ENCODE measurements around the gene NHERF1.

NHERF1 gene

GRCh38 chr17:74739227-74739831 is 9.1 kb upstream of the NHERF1 start:
- no peak overlapping the region for H3K27ac ChIP-seq
- H3K36me3 ChIP-seq (replicated peaks) = no peaks in the 10 kb centered on the region
- TF ChIP-seq CTCF (IDR thresholded peaks at IDR 0.05; ENCODE audit: low read depth, low read length, missing control alignments) = no peak
- peaks cover 21% of the 10 kb centered on the region for H3K27me3 ChIP-seq (replicated peaks)
- H3K4me3 ChIP-seq (ENCODE audit: low read depth, low read length) = no peak overlapping the region
- in situ Hi-C loops (cut with HindIII; ENCODE audit: low pct_ligation_motif_present, low sequenced_read_pairs) = no loop called here
- no peak for DNase-seq

- H3K27ac ChIP-seq = no peak overlapping the region
- H3K27me3 ChIP-seq (replicated peaks) = peaks cover 17% of the 10 kb centered on the region
- H3K4me3 ChIP-seq (ENCODE audit: low read depth, low read length) = no peak overlapping the region
Observed at GRCh38 chr17:74740173-74740572, 8.3 kb upstream of the NHERF1 start.

GRCh38 chr17:74740641-74741387 is 7.6 kb upstream of the NHERF1 start:
- no peak for DNase-seq
- in situ Hi-C loops (cut with HindIII; ENCODE audit: low pct_ligation_motif_present, low sequenced_read_pairs) = no loop called here
- Histone ChIP-seq H3K27ac (no peak overlapping the region), H3K36me3 (replicated peaks) (no peaks in the 10 kb centered on the region), H3K4me3 (ENCODE audit: low read depth, low read length) (no peak overlapping the region), H3K27me3 (replicated peaks) (peaks cover 17% of the 10 kb centered on the region)
- TF ChIP-seq CTCF (IDR thresholded peaks at IDR 0.05; ENCODE audit: low read depth, low read length, missing control alignments) = no peak

More at GRCh38 chr17:74740173-74740572, 8.3 kb upstream of the NHERF1 start:
- in situ Hi-C loops (cut with HindIII; ENCODE audit: low pct_ligation_motif_present, low sequenced_read_pairs) = no loop called here
- no peak for DNase-seq
- no peak for TF ChIP-seq CTCF (IDR thresholded peaks at IDR 0.05; ENCODE audit: low read depth, low read length, missing control alignments)
- no peaks in the 10 kb centered on the region for H3K36me3 ChIP-seq (replicated peaks)

- Histone ChIP-seq H3K27me3 (replicated peaks) (peaks cover 10% of the 10 kb centered on the region), H3K36me3 (replicated peaks) (no peaks in the 10 kb centered on the region), H3K4me3 (ENCODE audit: low read depth, low read length) (no peak overlapping the region), H3K27ac (no peak overlapping the region)
- TF ChIP-seq CTCF (IDR thresholded peaks at IDR 0.05; ENCODE audit: low read depth, low read length, missing control alignments) = no peak
- in situ Hi-C loops (cut with HindIII; ENCODE audit: low pct_ligation_motif_present, low sequenced_read_pairs) = no loop called here
- no peak for DNase-seq
Observed at GRCh38 chr17:74742153-74742515, 6.3 kb upstream of the NHERF1 start.

GRCh38 chr17:74742978-74743545 is 5.4 kb upstream of the NHERF1 start:
- Histone ChIP-seq H3K27ac (no peak overlapping the region), H3K4me3 (ENCODE audit: low read depth, low read length) (no peak overlapping the region), H3K36me3 (replicated peaks) (no peaks in the 10 kb centered on the region), H3K27me3 (replicated peaks) (peaks cover under 1% of the 10 kb centered on the region)
- DNase-seq = no peak
- no peak for TF ChIP-seq CTCF (IDR thresholded peaks at IDR 0.05; ENCODE audit: low read depth, low read length, missing control alignments)
- in situ Hi-C loops (cut with HindIII; ENCODE audit: low pct_ligation_motif_present, low sequenced_read_pairs) = no loop called here

Measured in brain microvascular endothelial cell (primary cell).